Measurements from ENCODE around the gene ZNF335. TPM values are rescaled to one million over a fixed set of nuclear protein-coding genes. Genes with fewer than 3 reads are reported as not detected.

ZNF335 gene
- total RNA-seq, 2 donors from 2014 or later, result 21.4 to 43.4 TPM

DNA sequence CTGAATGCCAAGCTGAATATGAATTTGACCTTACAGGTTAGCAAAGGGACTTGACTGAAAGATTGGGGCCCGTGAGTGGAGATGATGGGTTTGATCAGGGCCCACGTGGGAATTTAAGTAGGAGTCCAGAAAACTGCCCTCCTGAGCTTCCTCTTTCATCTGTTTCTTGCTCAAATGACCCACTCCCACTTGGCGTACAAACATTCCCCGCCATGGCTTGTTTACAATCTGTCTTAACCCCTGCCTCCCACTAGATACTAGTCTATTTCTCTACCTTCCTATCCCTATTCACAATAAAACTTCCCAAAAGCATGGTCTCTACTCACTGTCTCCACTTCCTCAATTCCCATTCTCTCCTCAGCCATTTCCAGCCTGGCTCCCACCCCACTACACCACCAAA, 46.1 kb upstream of the ZNF335 start:
- H3K9me3 ChIP-seq, result no peaks in the 10 kb centered on the region
- H3K4me1 ChIP-seq (replicated peaks), result no peaks in the 10 kb centered on the region
- no peak for DNase-seq (ENCODE audit: low spot score)
- TF ChIP-seq POLR2AphosphoS5 (IDR thresholded peaks at IDR 0.05) (no peak), POLR2A (IDR thresholded peaks at IDR 0.05) (no peak), CTCF (IDR thresholded peaks at IDR 0.05) (no peak)
- intact Hi-C loops (cut with DNase I), result no loop called here
- no peak overlapping the region for H3K4me3 ChIP-seq
- 48% methylated on average over 4 of the region's 4 CpGs for WGBS
- no peak overlapping the region for H3K27ac ChIP-seq
- no peaks in the 10 kb centered on the region for H3K36me3 ChIP-seq
- peaks cover 29% of the 10 kb centered on the region for H3K27me3 ChIP-seq (replicated peaks; ENCODE audit: insufficient read depth)

DNA sequence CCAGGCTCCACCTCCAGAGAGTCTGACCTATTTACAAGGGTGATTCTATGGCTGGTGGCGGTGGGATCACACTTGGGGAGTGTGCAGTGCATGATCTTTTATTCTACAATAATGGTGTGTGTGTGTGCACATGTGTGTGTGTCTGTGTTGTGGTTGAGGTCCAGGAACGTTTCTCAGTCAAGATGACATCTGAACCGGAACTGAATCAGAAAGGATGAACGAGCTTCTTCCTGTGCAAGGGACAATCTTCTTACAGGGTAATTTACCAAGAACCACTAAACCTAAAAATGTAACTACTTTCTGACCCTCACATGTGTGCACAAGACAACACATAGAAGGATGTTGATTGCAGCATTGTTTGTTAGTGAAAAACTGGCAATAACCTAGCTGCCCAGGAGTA, 45.3 kb upstream of the ZNF335 start:
- 69% methylated on average over 4 of the region's 4 CpGs for WGBS
- Histone ChIP-seq H3K9me3 (no peaks in the 10 kb centered on the region), H3K4me3 (no peak overlapping the region), H3K4me1 (replicated peaks) (no peaks in the 10 kb centered on the region), H3K36me3 (no peaks in the 10 kb centered on the region), H3K27me3 (replicated peaks; ENCODE audit: insufficient read depth) (peaks cover 30% of the 10 kb centered on the region), H3K27ac (no peak overlapping the region)
- no peak for DNase-seq (ENCODE audit: low spot score)
- TF ChIP-seq POLR2AphosphoS5 (IDR thresholded peaks at IDR 0.05) (no peak), CTCF (IDR thresholded peaks at IDR 0.05) (no peak), POLR2A (IDR thresholded peaks at IDR 0.05) (no peak)
- intact Hi-C loops (cut with DNase I), result no loop called here

GRCh38 chr20:46014517-46015396, 42.8 kb upstream of the ZNF335 start:
- H3K9me3 ChIP-seq, result no peaks in the 10 kb centered on the region
- DNase-seq (ENCODE audit: low spot score), result no peak
- H3K4me3 ChIP-seq, result no peak overlapping the region
- TF ChIP-seq POLR2AphosphoS5 (IDR thresholded peaks at IDR 0.05) (no peak), CTCF (IDR thresholded peaks at IDR 0.05) (no peak), POLR2A (IDR thresholded peaks at IDR 0.05) (no peak)
- intact Hi-C loops (cut with DNase I), result no loop called here
- H3K27me3 ChIP-seq (replicated peaks; ENCODE audit: insufficient read depth), result peaks cover 33% of the 10 kb centered on the region
- H3K27ac ChIP-seq, result no peak overlapping the region
- WGBS, result 63% methylated on average over 7 of the region's 7 CpGs
- no peaks in the 10 kb centered on the region for H3K36me3 ChIP-seq
- H3K4me1 ChIP-seq (replicated peaks), result no peaks in the 10 kb centered on the region

- H3K4me3 ChIP-seq, result no peak overlapping the region
- peaks cover 33% of the 10 kb centered on the region for H3K27me3 ChIP-seq (replicated peaks; ENCODE audit: insufficient read depth)
- intact Hi-C loops (cut with DNase I), result no loop called here
- H3K36me3 ChIP-seq, result no peaks in the 10 kb centered on the region
- no peak for DNase-seq (ENCODE audit: low spot score)
- WGBS, result 3% methylated on average over 47 of the region's 67 CpGs
- no peaks in the 10 kb centered on the region for H3K9me3 ChIP-seq
- no peak overlapping the region for H3K27ac ChIP-seq
- TF ChIP-seq CTCF (IDR thresholded peaks at IDR 0.05) (peak; percentile 49 to 72 (median 57)), POLR2AphosphoS5 (IDR thresholded peaks at IDR 0.05) (no peak), POLR2A (IDR thresholded peaks at IDR 0.05) (no peak)
- no peaks in the 10 kb centered on the region for H3K4me1 ChIP-seq (replicated peaks)
These were observed 42.0 kb upstream of the ZNF335 start for GRCh38 chr20:46013829-46014516.
